Limb (tissue), 2 donors: ENCODE data around the gene SOHLH1.

Source experiments
- DNase-seq, 2 donors: peaks; one replicate each; pipeline ENCODE4 v3.0.0-alpha.2; 2016; ENCODE audit errors: extremely low spot score in 2 of 2

The SOHLH1 gene

GRCh38 chr9:135699440-135699839, at the start of gene SOHLH1:
Gene SOHLH1, minus strand, starts transcription at chr9:135699481. Its CDS starts 14 bp downstream, at chr9:135699467.
- no peak for DNase-seq

GRCh38 chr9:135748676-135749075, 49.4 kb upstream of the SOHLH1 start:
- no peak for DNase-seq

GRCh38 chr9:135747311-135747710, 48.0 kb upstream of the SOHLH1 start:
- DNase-seq = no peak

- DNase-seq = no peak
Measured at GRCh38 chr9:135746565-135746964, 47.3 kb upstream of the SOHLH1 start.

- DNase-seq = no peak
Measured at GRCh38 chr9:135745686-135746324, 46.5 kb upstream of the SOHLH1 start.

- no peak for DNase-seq
Measured at GRCh38 chr9:135745189-135745588, 45.9 kb upstream of the SOHLH1 start.

GRCh38 chr9:135744333-135745070, 45.2 kb upstream of the SOHLH1 start:
- DNase-seq = no peak

GRCh38 chr9:135743546-135744332, 44.5 kb upstream of the SOHLH1 start:
- no peak for DNase-seq

- DNase-seq = no peak
Measured at GRCh38 chr9:135743021-135743420, 43.7 kb upstream of the SOHLH1 start.

GRCh38 chr9:135741276-135742219, 42.3 kb upstream of the SOHLH1 start:
- DNase-seq = no peak

- no peak for DNase-seq
Measured at GRCh38 chr9:135739271-135740220, 40.3 kb upstream of the SOHLH1 start.

GRCh38 chr9:135737840-135738521, 38.7 kb upstream of the SOHLH1 start:
- DNase-seq = no peak

GRCh38 chr9:135736979-135737839, 37.9 kb upstream of the SOHLH1 start:
- DNase-seq = no peak

GRCh38 chr9:135736272-135736978, 37.1 kb upstream of the SOHLH1 start:
- DNase-seq = no peak

GRCh38 chr9:135734616-135735144, 35.4 kb upstream of the SOHLH1 start:
- no peak for DNase-seq

- DNase-seq = no peak
Measured at GRCh38 chr9:135732569-135733257, 33.4 kb upstream of the SOHLH1 start.

- no peak for DNase-seq
Measured at GRCh38 chr9:135731454-135731853, 32.2 kb upstream of the SOHLH1 start.
